Upper lobe of right lung (tissue), 1 donor: ENCODE measurements around the gene PDLIM1. TPM values are rescaled to one million over a fixed set of nuclear protein-coding genes. Genes with fewer than 3 reads are reported as not detected.

ENCODE experiments used
- ATAC-seq: fragments of 200-7000 bp; cut with Tn5 transposase; one replicate; pipeline ENCODE4 v1.9.1; 2020; ENCODE audit warnings: mild to moderate bottlenecking, moderate library complexity
- DNase-seq: peaks from one replicate; pipeline ENCODE4 v3.0.0-alpha.2; 2020
- H3K27ac ChIP-seq: fragments of 200-600 bp; one replicate; pipeline ENCODE4 v1.8.0; 2022
- H3K27me3 ChIP-seq: fragments of 200-600 bp; one replicate; pipeline ENCODE4 v1.8.0; 2022; ENCODE audit warnings: mild to moderate bottlenecking
- H3K36me3 ChIP-seq: fragments of 200-600 bp; one replicate; pipeline ENCODE4 v1.8.0; 2022
- H3K4me1 ChIP-seq: fragments of 200-600 bp; one replicate; pipeline ENCODE4 v1.8.0; 2022
- H3K4me3 ChIP-seq: fragments of 200-600 bp; one replicate; pipeline ENCODE4 v1.8.0; 2022; ENCODE audit warnings: mild to moderate bottlenecking
- H3K9me3 ChIP-seq: fragments of 200-600 bp; one replicate; pipeline ENCODE4 v1.8.0; 2022
- CTCF ChIP-seq: fragments of 200-600 bp; IDR thresholded peaks from one replicate; pipeline ENCODE4 v1.8.0; 2022; ENCODE audit warnings: antibody characterized with exemption
- intact Hi-C: fragments of 100-400 bp; cut with DNase I; formaldehyde crosslinking; loops from one replicate; pipeline ENCODE4 v1.11.0; 2022
- long read RNA-seq: library from polyadenylated mRNA; unstranded; transcript quantifications from one replicate; pipeline ENCODE4 v2.0.0, GENCODE V29; 2021
- total RNA-seq: library from RNA; stranded (reverse); fragmentation: NEBNext Ultra II Directional; extraction: Animal tissue kit (Norgen Biotek cat#: 25700); gene quantifications from one replicate; pipeline ENCODE4 v1.2.1, GENCODE V29; 2021
- donor health status: DM: no; HTN: yes; CAD: no; lungs with severe emphysema.

Gene PDLIM1, protein sequence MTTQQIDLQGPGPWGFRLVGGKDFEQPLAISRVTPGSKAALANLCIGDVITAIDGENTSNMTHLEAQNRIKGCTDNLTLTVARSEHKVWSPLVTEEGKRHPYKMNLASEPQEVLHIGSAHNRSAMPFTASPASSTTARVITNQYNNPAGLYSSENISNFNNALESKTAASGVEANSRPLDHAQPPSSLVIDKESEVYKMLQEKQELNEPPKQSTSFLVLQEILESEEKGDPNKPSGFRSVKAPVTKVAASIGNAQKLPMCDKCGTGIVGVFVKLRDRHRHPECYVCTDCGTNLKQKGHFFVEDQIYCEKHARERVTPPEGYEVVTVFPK
- 190 TPM for total RNA-seq
- long read RNA-seq, transcript PDLIM1-201 (7 exons, 1,452 nt), result major isoform, 260 of 277 reads
- long read RNA-seq, transcript PDLIM1-202 (6 exons, 850 nt), result minor isoform, 8 of 277 reads
- long read RNA-seq, partial matches to known transcripts, result 6 of 277 reads
- long read RNA-seq, other reads (novel, unspliced or antisense), result 3 of 277 reads

DNA sequence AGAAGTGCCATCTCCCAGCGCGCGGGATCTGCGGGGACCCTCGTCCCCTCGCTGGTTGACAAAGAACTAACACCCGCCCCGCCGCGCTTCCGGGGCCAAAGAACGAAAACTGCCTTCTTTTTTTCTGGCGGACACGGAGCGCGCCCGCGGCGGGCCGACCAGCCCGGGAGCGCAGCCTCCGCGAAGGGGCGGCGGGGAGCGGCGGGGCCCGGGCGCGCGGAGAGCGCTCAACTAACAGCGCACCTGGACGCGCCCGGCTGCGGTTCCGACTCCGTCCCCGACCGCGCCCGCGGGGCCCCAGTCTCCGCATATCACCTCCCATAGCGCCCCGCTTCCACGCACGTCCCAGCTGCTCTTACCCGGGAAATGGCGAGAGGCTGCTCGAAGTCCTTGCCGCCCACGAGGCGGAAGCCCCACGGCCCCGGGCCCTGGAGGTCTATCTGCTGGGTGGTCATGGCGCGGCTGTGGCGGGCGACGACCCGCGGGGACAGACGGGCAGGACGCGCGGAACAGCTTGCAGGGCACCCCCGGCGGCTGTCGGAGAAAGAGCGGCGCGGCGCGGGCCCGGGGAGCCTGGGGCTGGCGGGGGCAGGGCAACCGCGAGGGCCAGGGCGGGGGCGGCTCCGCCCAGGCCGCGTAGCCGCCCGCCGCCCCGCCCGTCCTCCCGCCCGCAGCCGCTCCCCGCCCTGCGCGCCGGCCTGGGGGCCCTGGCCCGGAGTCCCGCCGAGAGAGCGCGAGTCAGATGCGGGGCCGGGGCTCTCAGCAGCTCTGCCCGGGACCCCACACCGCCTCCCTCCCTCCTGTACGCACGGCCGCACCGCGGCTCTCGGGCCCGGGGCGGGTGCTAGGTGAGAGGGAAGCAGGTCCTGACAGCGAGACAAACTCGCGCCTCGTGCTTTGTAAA, at the start of gene PDLIM1:
PDLIM1 (minus strand) TSS at position 543 of the 904 bp plus-strand sequence; CDS start at position 455, 88 bp downstream.
- peak; percentile 29 for TF ChIP-seq CTCF
- Histone ChIP-seq H3K9me3 (no peaks in the 10 kb centered on the region), H3K4me3 (peak within 1 kb of the TSS; percentile 78), H3K36me3 (no peaks in the 10 kb centered on the region), H3K27me3 (no peaks in the 10 kb centered on the region), H3K4me1 (peaks cover 43% of the 10 kb centered on the region), H3K27ac (peak within 1 kb of the TSS; percentile 88)
- peak; percentile 94 for ATAC-seq
- DNase-seq, result peak; percentile 92
- intact Hi-C loops, result no loop called here

- no peaks in the 10 kb centered on the region for H3K36me3 ChIP-seq
These were observed 49.1 kb upstream of the PDLIM1 start for GRCh38 chr10:95339863-95340262.

GRCh38 chr10:95337423-95338160, 46.8 kb upstream of the PDLIM1 start:
- intact Hi-C loops, result no loop called here
- Histone ChIP-seq H3K27me3 (no peaks in the 10 kb centered on the region), H3K27ac (no peak overlapping the region), H3K4me1 (peaks cover 19% of the 10 kb centered on the region), H3K36me3 (no peaks in the 10 kb centered on the region), H3K4me3 (no peak overlapping the region), H3K9me3 (no peaks in the 10 kb centered on the region)
- ATAC-seq (no peak), DNase-seq (no peak)
- TF ChIP-seq CTCF, result no peak

More at GRCh38 chr10:95339863-95340262, 49.1 kb upstream of the PDLIM1 start:
- ATAC-seq (no peak), DNase-seq (no peak)
- intact Hi-C loops, result no loop called here
- Histone ChIP-seq H3K4me3 (no peak overlapping the region), H3K4me1 (peaks cover 16% of the 10 kb centered on the region), H3K27ac (no peak overlapping the region), H3K27me3 (no peaks in the 10 kb centered on the region), H3K9me3 (no peaks in the 10 kb centered on the region)
- TF ChIP-seq CTCF, result no peak

GRCh38 chr10:95336702-95337101, 45.9 kb upstream of the PDLIM1 start:
- no peak for TF ChIP-seq CTCF
- no peak for DNase-seq
- no peak for ATAC-seq
- Histone ChIP-seq H3K27me3 (no peaks in the 10 kb centered on the region), H3K4me3 (no peak overlapping the region), H3K27ac (no peak overlapping the region), H3K36me3 (no peaks in the 10 kb centered on the region), H3K9me3 (no peaks in the 10 kb centered on the region), H3K4me1 (peaks cover 12% of the 10 kb centered on the region)
- intact Hi-C loops, result no loop called here
